ENCODE measurements around the gene MYO1E. TPM values are rescaled to one million over a fixed set of nuclear protein-coding genes. Genes with fewer than 3 reads are reported as not detected.

The MYO1E gene
- total RNA-seq, 1 donor: 336 TPM

DNA sequence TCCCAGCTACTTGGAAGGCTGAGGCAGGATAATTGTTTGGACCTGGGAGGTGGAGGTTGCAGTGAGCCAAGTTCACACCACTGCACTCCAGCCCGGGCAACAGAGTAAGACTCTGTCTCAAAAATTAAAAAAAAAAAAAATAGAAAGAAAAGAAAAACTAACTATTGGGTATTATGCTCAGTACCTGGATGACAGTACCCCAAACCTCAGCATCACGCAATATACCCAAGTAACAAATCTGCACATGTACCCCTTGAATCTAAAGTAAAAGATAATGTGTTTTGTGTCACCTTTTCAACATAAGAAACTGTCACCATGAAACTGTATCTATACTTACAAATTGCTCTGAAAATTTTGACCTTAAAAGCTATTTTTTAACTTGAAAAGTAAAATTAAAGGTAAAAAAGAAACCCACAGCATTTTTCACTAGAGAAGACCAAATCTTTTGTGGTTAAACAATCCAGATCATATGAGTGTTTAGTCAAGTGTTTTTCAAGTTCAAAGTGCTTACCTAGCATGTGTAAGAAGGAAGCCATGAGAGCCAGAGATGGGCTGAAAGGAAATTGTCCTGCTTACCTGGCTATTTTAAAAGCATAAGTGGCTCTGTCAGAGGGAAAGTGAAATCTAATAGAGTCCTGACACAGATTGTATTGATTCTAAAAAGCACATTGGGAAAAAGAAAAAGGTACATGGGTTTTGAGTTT, 50.5 kb downstream of the MYO1E start:
- no peaks in the 10 kb centered on the region for H3K9me3 ChIP-seq (ENCODE audit: low read depth, low read length)
- peaks cover 89% of the 10 kb centered on the region for H3K79me2 ChIP-seq (ENCODE audit: insufficient read depth, low read length)
- DNase-seq (ENCODE audit: insufficient read length, low spot score, missing footprints): no peak
- H3K27ac ChIP-seq (ENCODE audit: low read depth, low read length): no peak overlapping the region
- TF ChIP-seq, protein P1, sequence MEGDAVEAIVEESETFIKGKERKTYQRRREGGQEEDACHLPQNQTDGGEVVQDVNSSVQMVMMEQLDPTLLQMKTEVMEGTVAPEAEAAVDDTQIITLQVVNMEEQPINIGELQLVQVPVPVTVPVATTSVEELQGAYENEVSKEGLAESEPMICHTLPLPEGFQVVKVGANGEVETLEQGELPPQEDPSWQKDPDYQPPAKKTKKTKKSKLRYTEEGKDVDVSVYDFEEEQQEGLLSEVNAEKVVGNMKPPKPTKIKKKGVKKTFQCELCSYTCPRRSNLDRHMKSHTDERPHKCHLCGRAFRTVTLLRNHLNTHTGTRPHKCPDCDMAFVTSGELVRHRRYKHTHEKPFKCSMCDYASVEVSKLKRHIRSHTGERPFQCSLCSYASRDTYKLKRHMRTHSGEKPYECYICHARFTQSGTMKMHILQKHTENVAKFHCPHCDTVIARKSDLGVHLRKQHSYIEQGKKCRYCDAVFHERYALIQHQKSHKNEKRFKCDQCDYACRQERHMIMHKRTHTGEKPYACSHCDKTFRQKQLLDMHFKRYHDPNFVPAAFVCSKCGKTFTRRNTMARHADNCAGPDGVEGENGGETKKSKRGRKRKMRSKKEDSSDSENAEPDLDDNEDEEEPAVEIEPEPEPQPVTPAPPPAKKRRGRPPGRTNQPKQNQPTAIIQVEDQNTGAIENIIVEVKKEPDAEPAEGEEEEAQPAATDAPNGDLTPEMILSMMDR (IDR thresholded peaks at IDR 0.05; ENCODE audit: extremely low read depth, low read depth, low read length): no peak
- no peak overlapping the region for H3K4me3 ChIP-seq (ENCODE audit: insufficient read depth, low read length)
- H2AFZ ChIP-seq (ENCODE audit: low read length): no peak overlapping the region
- peaks cover 6% of the 10 kb centered on the region for H3K4me1 ChIP-seq (ENCODE audit: insufficient read depth, low read length)
- H3K36me3 ChIP-seq (ENCODE audit: insufficient read depth, low read length): peaks cover 4% of the 10 kb centered on the region
- H3K27me3 ChIP-seq (ENCODE audit: insufficient read depth, low read length): no peaks in the 10 kb centered on the region
- H3K4me2 ChIP-seq (ENCODE audit: insufficient read depth, low read length): no peak overlapping the region
- peaks cover 6% of the 10 kb centered on the region for H4K20me1 ChIP-seq (ENCODE audit: insufficient read depth, low read length)

DNA sequence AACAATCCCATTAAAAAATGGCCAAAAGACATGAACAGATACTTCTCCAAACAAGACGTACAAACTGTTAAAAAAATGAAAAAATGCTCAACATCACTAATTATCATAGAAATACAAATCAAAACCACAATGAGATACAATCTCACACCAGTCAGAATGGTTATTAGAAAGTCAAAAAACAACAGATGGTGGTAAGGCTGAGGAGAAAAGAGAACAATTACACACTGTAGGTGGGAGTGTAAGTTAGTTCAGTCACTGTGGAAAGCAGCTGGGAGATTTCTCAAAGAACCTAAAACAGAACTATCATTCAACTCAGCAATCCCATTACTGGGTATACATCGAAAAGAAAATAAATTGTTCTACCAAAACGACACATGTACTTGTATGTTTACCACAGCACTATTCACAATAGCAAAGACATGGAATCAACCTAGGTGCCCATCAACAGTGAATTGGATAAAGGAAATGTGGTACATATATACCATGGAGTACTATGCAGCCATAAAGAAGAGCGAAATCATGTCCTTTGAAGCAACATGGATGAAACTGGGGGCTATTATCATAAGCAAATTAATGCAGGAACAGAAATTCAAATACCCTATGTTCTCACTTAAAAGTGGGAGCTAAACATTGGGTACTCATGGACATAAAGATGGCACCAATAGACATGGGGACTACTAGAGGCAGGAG, 51.5 kb downstream of the MYO1E start:
- no peak overlapping the region for H3K4me2 ChIP-seq (ENCODE audit: insufficient read depth, low read length)

DNA sequence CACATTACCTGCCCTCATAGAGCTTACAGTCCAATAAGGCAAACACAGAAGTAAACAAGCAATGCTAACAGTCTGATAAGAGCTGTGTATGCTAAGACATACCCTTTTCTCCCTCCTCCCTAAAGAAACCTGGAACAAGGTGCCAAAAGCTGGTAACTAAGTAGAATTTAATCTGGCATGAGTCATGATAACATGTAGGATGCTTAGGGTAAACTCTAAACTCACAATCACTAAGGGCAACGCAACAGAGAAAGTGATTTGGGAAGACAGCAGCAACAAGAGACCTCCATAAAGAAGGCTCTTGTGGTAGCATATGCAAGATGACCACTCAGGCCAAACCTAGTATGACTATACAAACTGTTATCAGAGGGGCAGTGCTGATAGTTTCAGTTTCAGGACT, 55.5 kb downstream of the MYO1E start:
- no peak for DNase-seq (ENCODE audit: insufficient read length, low spot score, missing footprints)
- peak overlapping the region; percentile 41 for H3K4me2 ChIP-seq (ENCODE audit: insufficient read depth, low read length)
- TF ChIP-seq, protein P1 (IDR thresholded peaks at IDR 0.05; ENCODE audit: extremely low read depth, low read depth, low read length): no peak

More for the DNA sequence above, 51.5 kb downstream of the MYO1E start:
- H3K9me3 ChIP-seq (ENCODE audit: low read depth, low read length): no peaks in the 10 kb centered on the region
- peaks cover 16% of the 10 kb centered on the region for H3K4me1 ChIP-seq (ENCODE audit: insufficient read depth, low read length)
- TF ChIP-seq, protein P1 (IDR thresholded peaks at IDR 0.05; ENCODE audit: extremely low read depth, low read depth, low read length): no peak
- DNase-seq (ENCODE audit: insufficient read length, low spot score, missing footprints): no peak
- H3K27ac ChIP-seq (ENCODE audit: low read depth, low read length): no peak overlapping the region
- H3K4me3 ChIP-seq (ENCODE audit: insufficient read depth, low read length): no peak overlapping the region
- H3K27me3 ChIP-seq (ENCODE audit: insufficient read depth, low read length): no peaks in the 10 kb centered on the region
- peaks cover 87% of the 10 kb centered on the region for H3K79me2 ChIP-seq (ENCODE audit: insufficient read depth, low read length)
- peaks cover 15% of the 10 kb centered on the region for H4K20me1 ChIP-seq (ENCODE audit: insufficient read depth, low read length)
- no peak overlapping the region for H2AFZ ChIP-seq (ENCODE audit: low read length)
- peaks cover 4% of the 10 kb centered on the region for H3K36me3 ChIP-seq (ENCODE audit: insufficient read depth, low read length)

DNA sequence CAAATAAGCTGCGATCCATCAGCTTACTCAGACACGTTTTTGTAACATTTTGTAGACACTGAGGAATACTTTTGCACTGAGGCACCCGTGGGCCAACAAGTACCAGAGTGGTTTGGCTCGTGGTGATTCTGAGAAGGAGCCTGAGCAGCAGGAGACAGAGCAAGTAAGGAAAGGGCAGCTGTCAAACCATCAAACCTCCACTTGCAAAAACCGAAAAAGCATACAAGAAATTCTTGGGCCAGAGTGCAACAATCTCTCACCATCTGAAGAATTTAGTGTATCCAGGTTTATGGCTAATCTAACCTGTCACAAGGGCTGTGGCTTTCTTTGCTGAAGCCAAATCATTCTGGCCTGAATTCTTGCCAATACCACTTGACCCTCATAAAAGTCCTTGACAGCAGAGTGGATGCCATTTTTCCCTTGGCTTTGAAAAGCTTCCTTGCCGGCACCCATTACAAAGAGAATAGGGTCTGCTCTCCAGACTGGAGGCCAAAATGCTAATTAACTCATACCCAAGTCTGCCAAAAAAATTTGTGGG, 56.7 kb downstream of the MYO1E start:
- Histone ChIP-seq H2AFZ (ENCODE audit: low read length) (no peak overlapping the region), H4K20me1 (ENCODE audit: insufficient read depth, low read length) (peaks cover 21% of the 10 kb centered on the region), H3K79me2 (ENCODE audit: insufficient read depth, low read length) (peaks cover 85% of the 10 kb centered on the region), H3K27ac (ENCODE audit: low read depth, low read length) (peak overlapping the region; percentile 59), H3K9me3 (ENCODE audit: low read depth, low read length) (no peaks in the 10 kb centered on the region), H3K36me3 (ENCODE audit: insufficient read depth, low read length) (no peaks in the 10 kb centered on the region), H3K4me3 (ENCODE audit: insufficient read depth, low read length) (peak overlapping the region; percentile 5), H3K27me3 (ENCODE audit: insufficient read depth, low read length) (no peaks in the 10 kb centered on the region), H3K4me1 (ENCODE audit: insufficient read depth, low read length) (peaks cover 48% of the 10 kb centered on the region), H3K4me2 (ENCODE audit: insufficient read depth, low read length) (peak overlapping the region; percentile 41)
- TF ChIP-seq, protein P1 (IDR thresholded peaks at IDR 0.05; ENCODE audit: extremely low read depth, low read depth, low read length): no peak
- DNase-seq (ENCODE audit: insufficient read length, low spot score, missing footprints): no peak

More for the DNA sequence above, 55.5 kb downstream of the MYO1E start:
- H3K9me3 ChIP-seq (ENCODE audit: low read depth, low read length): no peaks in the 10 kb centered on the region
- no peak overlapping the region for H3K4me3 ChIP-seq (ENCODE audit: insufficient read depth, low read length)
- no peaks in the 10 kb centered on the region for H3K36me3 ChIP-seq (ENCODE audit: insufficient read depth, low read length)
- H3K27me3 ChIP-seq (ENCODE audit: insufficient read depth, low read length): no peaks in the 10 kb centered on the region
- H4K20me1 ChIP-seq (ENCODE audit: insufficient read depth, low read length): peaks cover 22% of the 10 kb centered on the region
- no peak overlapping the region for H2AFZ ChIP-seq (ENCODE audit: low read length)
- peaks cover 48% of the 10 kb centered on the region for H3K4me1 ChIP-seq (ENCODE audit: insufficient read depth, low read length)
- peaks cover 85% of the 10 kb centered on the region for H3K79me2 ChIP-seq (ENCODE audit: insufficient read depth, low read length)
- peak overlapping the region; percentile 59 for H3K27ac ChIP-seq (ENCODE audit: low read depth, low read length)

Measured in osteoblast (primary cell).